Activated CD8-positive, alpha-beta memory T cell treated with anti-CD3 and anti-CD28 coated beads for 24 hours (primary cell): ENCODE measurements around the gene KRTAP26-1.

Experiments
- DNase-seq: peaks from one replicate; pipeline ENCODE4 v3.0.0-alpha.2; 2020

KRTAP26-1 gene

DNA sequence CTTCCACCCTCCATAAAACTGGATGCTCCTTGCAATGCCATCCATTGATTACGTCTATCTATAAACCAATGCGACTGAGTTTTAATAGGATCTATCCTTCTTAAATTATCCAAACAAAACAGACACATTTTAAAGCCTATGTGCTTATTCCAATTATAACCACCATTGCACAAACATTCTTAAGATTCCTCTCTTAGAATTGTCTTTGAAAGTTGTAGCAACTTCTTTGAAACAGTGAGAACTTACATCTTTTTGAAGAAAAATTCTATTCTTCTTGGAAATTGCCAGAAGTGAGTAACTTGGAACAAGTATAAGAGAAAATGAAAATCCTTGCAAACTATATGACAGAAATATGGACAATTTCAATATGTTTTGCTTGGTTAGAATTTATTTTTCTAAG, at the start of gene KRTAP26-1:
Gene KRTAP26-1, minus strand, starts transcription at position 101 of the 400 bp plus-strand sequence. CDS start 280 bp downstream, outside the sequence.
- no peak for DNase-seq

DNA sequence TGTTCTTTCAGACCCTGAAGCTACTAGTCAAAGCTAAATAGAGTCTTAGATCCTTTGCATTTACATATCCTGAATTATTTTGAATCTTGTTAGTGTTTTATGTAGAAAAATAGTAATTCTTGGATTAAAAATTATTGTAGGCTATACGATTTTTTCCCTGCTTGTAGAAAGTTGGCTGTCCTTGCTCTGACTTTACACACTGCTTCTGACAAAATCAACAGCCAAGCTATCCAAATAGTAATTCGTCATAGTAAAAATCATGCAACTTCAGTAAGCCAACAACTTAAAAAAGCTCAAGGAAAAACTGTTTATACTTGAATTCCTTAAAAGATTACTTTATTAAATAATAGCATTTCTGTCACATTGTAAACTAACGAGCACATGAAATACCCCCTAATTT, 35.8 kb upstream of the KRTAP26-1 start:
- DNase-seq, result no peak

GRCh38 chr21:30354308-30355005, 34.3 kb upstream of the KRTAP26-1 start:
- DNase-seq, result no peak

GRCh38 chr21:30351534-30351933, 31.4 kb upstream of the KRTAP26-1 start:
- DNase-seq, result no peak

DNA sequence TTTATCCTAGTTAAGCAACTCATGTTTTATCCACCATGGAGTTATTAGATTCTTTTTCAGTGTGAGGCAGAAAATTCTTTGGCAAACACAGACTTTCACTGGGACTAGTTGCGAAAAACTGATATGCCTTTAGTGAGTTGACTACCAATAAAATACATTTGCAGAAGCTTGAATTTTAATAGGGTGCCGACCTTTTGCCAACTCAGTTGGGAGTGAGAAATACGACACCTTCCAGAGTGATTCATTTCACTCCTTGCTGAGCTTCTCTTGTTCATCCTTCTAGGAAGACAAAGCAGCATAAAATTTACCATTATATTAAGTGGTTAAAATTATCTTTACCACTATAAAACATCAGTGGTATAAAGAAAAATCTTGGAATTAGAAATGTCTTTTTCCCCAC, 29.5 kb upstream of the KRTAP26-1 start:
- DNase-seq, result no peak

- no peak for DNase-seq
These were observed 28.4 kb upstream of the KRTAP26-1 start, which contains the start of gene KRTAP23-1 for GRCh38 chr21:30348506-30348905. TSS of gene KRTAP23-1 (minus strand) at chr21:30348606. CDS start at chr21:30348606, 0 bp downstream.

DNA sequence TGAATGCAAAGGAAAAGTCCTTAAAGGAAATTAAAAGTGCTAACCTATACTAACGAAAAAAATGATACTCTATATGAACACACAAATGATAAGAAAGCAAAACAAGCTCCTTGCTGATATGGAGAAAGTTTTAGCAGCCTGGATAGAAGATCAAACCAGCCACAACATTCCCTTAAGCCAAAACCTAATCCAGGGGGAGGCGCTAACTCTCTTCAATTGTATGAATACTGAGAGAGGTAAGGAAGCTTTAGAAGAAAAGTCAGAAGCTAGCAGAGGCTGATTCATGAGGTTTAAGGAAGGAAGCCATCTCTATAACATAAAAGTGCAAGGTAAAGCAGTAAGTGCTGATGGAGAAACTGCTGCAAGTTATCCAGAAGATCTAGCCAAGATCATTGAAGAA, 24.9 kb upstream of the KRTAP26-1 start:
- DNase-seq, result no peak

- DNase-seq, result no peak
These were observed 20.8 kb upstream of the KRTAP26-1 start for GRCh38 chr21:30340714-30341573.

GRCh38 chr21:30338717-30339116, 18.6 kb upstream of the KRTAP26-1 start:
- no peak for DNase-seq

DNA sequence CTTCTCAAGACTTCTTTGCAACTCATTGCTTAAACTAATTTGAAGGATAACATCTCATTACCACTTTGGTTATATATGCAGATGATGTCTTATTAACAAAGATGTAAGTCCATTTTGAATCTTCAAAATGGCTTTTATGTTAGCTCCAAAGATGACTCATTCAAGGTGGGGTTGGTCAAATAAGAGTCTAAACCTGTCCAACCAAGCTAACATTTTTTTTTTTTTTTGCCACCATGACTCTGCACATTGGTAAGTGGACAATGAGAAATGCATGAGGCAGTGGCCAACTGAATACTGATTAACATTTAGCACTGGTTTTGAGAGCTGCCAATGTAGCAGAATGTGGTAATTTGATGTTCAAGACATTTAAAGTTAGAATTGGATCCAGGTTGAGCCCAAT, 17.7 kb upstream of the KRTAP26-1 start:
- no peak for DNase-seq

DNA sequence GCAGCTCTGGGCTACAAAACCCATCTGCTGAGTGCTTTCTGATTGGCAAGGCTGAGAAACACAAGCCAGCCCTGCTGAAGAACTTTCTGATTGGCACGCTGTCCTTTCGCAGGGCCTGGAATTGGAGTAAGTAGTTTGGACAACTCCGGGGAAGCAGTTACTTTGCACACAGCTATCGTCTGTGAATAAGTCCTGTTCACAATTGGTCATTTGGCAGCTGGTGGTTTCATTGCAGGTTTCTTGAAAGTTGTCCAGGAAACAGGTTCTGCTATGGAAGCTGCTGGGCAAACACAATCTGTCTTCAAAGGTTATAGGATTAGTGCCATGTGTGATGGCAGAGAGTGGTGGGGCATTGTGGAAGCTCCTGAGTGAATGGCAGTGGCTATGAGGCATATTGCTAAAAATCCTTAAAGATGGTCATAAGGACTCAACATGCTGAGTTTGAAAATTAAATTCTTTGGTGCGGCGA, 17.2 kb upstream of the KRTAP26-1 start, which contains the start of gene KRTAP27-1:
Gene KRTAP27-1, minus strand, starts transcription at position 419 of the 469 bp plus-strand sequence. Its CDS starts 26 bp downstream, at position 393.
- no peak for DNase-seq

DNA sequence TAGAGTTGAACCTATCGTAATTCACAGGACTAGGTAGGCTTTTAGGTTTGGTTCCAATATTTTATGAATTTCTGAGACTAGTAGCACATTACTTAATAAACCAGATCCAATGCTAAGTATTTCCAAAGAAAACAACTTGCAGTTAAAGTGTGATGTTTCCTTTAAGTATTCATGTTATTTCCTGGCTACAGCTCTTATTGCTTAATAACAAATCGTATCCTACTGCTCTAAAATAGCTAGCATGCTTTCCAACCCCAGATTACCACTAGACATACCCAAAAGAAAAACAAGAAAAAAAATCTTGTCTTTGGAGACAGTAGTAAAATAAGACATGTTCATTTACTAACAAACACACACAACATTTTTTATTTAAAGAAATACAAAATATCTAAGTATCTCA, 16.5 kb upstream of the KRTAP26-1 start:
- no peak for DNase-seq

- no peak for DNase-seq
These were observed 13.6 kb upstream of the KRTAP26-1 start for GRCh38 chr21:30333736-30334135.

- DNase-seq, result no peak
These were observed 12.6 kb upstream of the KRTAP26-1 start for GRCh38 chr21:30332681-30333080.

- no peak for DNase-seq
These were observed 9.2 kb upstream of the KRTAP26-1 start for GRCh38 chr21:30329203-30329875.

DNA sequence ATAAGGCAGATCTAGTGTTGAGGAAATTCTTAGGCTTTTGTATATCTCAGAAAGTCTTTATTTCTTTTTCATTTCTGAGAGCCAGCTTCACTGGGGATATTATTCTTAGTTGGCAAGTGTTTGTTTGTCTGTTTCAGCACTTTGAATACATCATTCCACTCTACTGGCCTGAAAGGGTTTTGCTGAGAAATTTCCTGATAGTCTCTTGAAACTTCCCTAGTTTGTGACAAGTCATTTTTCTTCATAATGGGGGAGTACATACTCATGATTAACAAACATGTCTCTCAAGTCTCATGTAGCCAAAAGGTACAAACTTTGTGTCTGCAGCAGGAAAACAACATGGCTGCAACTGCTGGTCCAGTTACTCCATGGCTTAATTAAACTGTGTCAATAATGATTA, 6.3 kb upstream of the KRTAP26-1 start:
- no peak for DNase-seq

- no peak for DNase-seq
These were observed 4.4 kb downstream of the KRTAP26-1 start for GRCh38 chr21:30315701-30316100.

DNA sequence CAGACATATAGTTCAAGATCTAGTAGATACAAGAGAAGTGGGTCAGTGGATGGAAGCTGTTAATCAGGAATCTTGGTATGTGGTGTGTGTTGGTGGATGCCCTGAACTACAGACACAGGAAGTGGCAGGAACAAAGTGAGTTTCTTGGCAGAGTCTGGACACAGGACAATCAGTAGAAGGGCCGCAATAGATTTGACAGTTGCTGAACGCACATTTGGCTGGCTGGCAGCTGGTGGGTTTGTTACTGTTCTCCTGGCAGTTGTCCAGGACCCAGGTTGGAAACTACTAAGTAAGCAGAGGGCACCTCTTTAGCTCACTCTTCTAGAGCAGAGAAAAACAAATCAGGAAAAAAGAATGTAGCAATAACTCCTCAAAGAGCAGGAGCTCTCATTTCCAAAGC, 13.2 kb downstream of the KRTAP26-1 start:
- no peak for DNase-seq

DNA sequence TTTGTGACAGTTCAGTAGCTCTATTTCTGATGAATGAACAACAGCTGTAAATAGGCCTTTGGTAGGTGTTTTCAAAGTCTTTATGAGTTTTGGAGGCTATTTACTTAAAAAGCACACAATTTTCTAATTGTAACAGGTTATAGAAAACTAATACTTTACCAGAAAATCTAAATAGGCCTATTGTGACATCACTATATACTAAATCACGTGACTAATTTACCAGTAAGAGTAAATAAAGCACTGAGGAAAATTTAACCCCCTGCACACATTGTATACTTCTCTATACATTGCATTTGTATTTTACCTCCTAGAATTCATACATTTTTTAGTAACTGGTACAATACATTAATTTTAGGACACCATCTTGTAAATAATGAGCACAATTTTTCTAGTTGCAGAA, 15.0 kb downstream of the KRTAP26-1 start:
- no peak for DNase-seq

DNA sequence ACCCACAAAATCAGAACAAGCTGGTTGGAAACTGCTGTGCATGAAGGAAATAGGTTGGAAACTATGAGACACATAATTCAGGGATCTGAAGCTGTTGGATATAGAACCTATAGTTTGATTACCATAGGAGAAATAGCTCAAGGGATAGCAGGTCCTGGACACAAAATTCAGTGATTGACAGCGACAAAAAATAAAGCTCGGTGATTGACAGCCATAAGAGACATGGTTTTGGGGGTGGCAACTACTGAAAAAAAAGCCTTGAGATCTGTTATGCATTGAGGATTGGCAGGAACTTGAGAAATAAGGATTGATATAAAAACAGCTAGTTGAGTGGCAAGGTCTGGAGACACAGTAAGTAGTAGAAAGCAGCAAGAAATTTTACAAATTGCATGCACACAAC, 30.9 kb downstream of the KRTAP26-1 start, which contains the start of gene KRTAP25-1:
Gene KRTAP25-1, minus strand, starts transcription at position 300 of the 400 bp plus-strand sequence. Its CDS starts 24 bp downstream, at position 276.
- DNase-seq, result no peak

DNA sequence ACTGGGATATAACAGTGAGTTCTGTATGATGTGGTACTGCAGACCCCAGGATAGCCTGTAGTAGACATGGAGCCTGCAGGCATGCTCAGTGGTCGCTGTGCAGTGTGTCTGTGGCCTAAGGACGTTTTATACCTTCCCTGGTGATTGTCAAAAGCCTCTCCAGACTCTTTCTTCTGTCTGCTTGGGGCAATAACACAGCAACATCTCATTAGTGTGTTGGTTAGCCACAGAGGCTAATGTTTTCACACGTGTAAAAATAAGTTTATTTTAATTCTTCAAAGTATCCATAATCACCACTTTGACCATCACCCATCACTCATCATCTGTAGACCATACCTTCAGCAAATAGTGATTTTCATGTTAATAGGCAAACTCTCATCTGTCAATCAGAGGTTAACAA, 37.3 kb downstream of the KRTAP26-1 start, which contains the start of gene KRTAP24-1:
Gene KRTAP24-1, minus strand, starts transcription at position 101 of the 400 bp plus-strand sequence. Its CDS starts 18 bp downstream, at position 83.
- DNase-seq, result no peak

- DNase-seq, result no peak
These were observed 48.5 kb downstream of the KRTAP26-1 start for GRCh38 chr21:30271611-30272010.

DNA sequence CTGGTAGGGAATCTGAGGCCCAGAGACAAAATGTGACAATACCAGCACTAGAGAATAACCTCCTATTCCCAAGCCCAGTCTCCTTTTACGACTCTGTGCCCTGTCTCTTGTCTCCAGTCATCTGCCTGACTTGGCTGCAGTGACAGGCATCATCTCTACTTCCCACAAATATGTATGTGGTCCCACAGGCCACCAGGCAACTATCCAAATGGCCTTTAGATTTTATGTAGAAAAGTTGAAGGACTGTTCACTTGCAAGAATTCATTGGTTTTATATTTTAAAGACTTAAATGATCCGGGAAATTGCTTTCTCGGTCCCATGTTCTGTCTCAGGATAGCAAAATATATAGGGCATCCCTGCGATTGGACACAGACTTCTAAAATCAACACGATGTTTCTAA, 49.0 kb downstream of the KRTAP26-1 start:
- no peak for DNase-seq
